ENCODE data around the gene NBAS.

GRCh38 chr2:15531095-15531854 lies 29.9 kb downstream of the NBAS start:
- TF ChIP-seq POLR2AphosphoS5 (IDR thresholded peaks at IDR 0.05; ENCODE audit: insufficient read depth, low read depth, low read length) = no peak
- TF ChIP-seq CTCF (IDR thresholded peaks at IDR 0.05; ENCODE audit: extremely low read depth in 1 of 2, insufficient read depth in 1 of 2, low read depth in 1 of 2, low read length in 2 of 2) = no peak
- TF ChIP-seq JUN (IDR thresholded peaks at IDR 0.05; ENCODE audit: borderline replicate concordance, insufficient read depth, insufficient read length, low read depth) = no peak
- no peak for TF ChIP-seq POLR2A (IDR thresholded peaks at IDR 0.05; ENCODE audit: low read depth, low read length)
- no peak for TF ChIP-seq EZH2 (IDR thresholded peaks at IDR 0.05; ENCODE audit: borderline replicate concordance, low read depth, low read length, severe bottlenecking)
- TF ChIP-seq MAX (IDR thresholded peaks at IDR 0.05; ENCODE audit: insufficient read depth, insufficient read length) = no peak

Data from endothelial cell of umbilical vein (primary cell).